ENCODE measurements around the gene TP53AIP1. TPM values are rescaled to one million over a fixed set of nuclear protein-coding genes. Genes with fewer than 3 reads are reported as not detected.

The TP53AIP1 gene, protein sequence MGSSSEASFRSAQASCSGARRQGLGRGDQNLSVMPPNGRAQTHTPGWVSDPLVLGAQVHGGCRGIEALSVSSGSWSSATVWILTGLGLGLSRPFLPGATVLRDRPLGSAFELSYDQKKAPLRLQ
- total RNA-seq, result not detected in 2 replicates

DNA sequence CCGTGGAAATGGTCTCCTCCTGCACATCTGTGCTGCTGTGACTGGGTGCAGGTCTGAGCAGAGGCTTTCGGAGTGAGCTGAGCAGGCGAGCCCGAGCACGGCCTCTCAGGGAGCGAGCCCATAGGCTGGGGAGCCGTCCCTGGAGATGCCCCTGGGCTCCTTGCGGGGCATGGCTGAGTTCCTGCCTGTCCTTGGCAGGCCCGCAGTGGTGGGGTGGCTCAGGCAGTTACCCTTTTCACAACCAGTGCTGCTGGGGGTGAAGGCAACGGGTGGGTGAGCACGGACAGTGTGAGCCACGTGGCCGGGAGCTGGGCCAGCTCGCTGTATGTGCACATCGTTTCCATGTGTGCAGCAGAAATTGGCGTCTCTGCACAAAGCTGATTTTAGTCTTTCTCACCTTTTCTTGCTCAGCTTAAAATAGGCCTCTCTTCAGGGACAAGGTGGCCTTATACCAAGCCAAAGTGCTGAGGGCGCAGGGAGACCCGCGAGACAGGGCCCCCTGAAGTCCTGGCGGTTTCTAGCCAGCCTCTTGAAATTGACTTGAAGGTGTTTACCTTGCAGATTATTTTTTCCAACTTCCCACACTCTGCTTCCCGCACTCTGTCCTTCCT, at the start of gene TP53AIP1:
TSS of gene TP53AIP1 (minus strand) at position 55 of the 611 bp plus-strand sequence. CDS start 5,053 bp downstream, outside the sequence.
- no peak within 1 kb of the TSS for H3K4me3 ChIP-seq (ENCODE audit: low read depth, low read length)
- TF ChIP-seq CTCF (IDR thresholded peaks at IDR 0.05; ENCODE audit: insufficient read depth, low read depth, low read length), result no peak
- no peak for DNase-seq (ENCODE audit: low read depth)

- no peak for TF ChIP-seq CTCF (IDR thresholded peaks at IDR 0.05; ENCODE audit: insufficient read depth, low read depth, low read length)
- no peak overlapping the region for H3K4me3 ChIP-seq (ENCODE audit: low read depth, low read length)
- no peak for DNase-seq (ENCODE audit: low read depth)
These were observed 45.7 kb upstream of the TP53AIP1 start for GRCh38 chr11:128988242-128988970.

DNA sequence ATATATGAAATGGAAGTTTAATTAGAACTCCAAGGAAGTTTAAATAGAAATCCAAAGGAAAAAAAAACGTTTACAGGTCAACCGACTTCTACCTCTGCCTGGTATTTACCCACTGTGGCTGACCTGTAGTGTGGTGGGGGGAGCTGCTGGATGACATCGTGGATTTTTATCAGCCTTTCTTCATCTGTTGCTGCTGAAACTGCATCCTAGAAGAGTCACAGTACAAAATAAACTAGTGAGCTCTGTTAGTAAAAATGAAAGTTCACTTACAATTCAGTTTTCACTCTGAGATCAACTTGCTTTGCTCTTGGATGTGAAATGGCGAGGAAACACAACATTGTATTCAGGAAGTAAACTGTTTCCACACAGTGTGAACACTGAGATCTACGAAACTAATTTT, 43.2 kb upstream of the TP53AIP1 start:
- DNase-seq (ENCODE audit: low read depth), result no peak
- H3K4me3 ChIP-seq (ENCODE audit: low read depth, low read length), result no peak overlapping the region
- TF ChIP-seq CTCF (IDR thresholded peaks at IDR 0.05; ENCODE audit: insufficient read depth, low read depth, low read length), result no peak

- H3K4me3 ChIP-seq (ENCODE audit: low read depth, low read length), result no peak overlapping the region
- no peak for TF ChIP-seq CTCF (IDR thresholded peaks at IDR 0.05; ENCODE audit: insufficient read depth, low read depth, low read length)
- no peak for DNase-seq (ENCODE audit: low read depth)
These were observed 40.4 kb upstream of the TP53AIP1 start for GRCh38 chr11:128983023-128983422.

- no peak for TF ChIP-seq CTCF (IDR thresholded peaks at IDR 0.05; ENCODE audit: insufficient read depth, low read depth, low read length)
- H3K4me3 ChIP-seq (ENCODE audit: low read depth, low read length), result no peak overlapping the region
- peak; percentile 59 for DNase-seq (ENCODE audit: low read depth)
These were observed 38.6 kb upstream of the TP53AIP1 start for GRCh38 chr11:128981254-128981653.

DNA sequence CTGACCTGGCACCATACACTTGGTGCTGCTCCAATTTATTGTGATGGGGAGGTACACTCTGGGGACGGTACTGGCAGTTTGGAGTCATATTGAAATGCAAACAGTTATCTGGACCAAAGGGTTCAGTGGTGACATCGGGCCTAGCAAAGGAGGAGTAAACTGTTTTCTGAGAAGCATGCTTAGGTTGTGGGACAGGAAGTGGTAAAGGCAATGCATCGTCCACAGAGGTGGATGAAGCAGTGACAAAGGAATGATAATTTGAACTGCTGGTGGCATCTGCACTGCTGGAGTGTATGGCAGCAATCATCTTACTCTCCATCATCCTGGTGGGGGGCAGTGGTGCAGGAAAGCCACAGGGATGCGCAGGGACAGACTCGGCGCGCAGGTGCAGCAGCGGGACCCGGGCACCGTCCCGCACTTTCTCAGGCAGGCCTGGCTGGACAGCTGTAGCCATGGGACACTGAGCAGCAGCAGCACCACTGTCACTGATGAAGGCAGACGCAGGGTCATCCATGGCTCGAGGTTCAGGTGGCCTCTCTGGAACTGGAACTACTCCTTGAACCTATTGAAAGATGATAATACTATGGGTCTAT, 28.0 kb upstream of the TP53AIP1 start:
- TF ChIP-seq CTCF (IDR thresholded peaks at IDR 0.05; ENCODE audit: insufficient read depth, low read depth, low read length), result no peak
- H3K4me3 ChIP-seq (ENCODE audit: low read depth, low read length), result no peak overlapping the region
- DNase-seq (ENCODE audit: low read depth), result no peak

Data from fibroblast of villous mesenchyme (primary cell).